ENCODE data around the gene ARRDC5.
"Not testable (repeated sequence)": the region's sequence is repeated elsewhere in the genome, so short reads cannot be mapped to it uniquely, and the experiment has no call there.

The ARRDC5 gene

GRCh38 chr19:4902796-4903195 is at the start of gene ARRDC5:
Gene ARRDC5, minus strand, starts transcription at chr19:4902896. Its CDS starts 71 bp downstream, at chr19:4902825.
- in situ Hi-C loops (cut with MboI; ENCODE audit: low sequenced_read_pairs), result no loop called here

- in situ Hi-C loops (cut with MboI; ENCODE audit: low sequenced_read_pairs), result no loop called here
Measured at GRCh38 chr19:4951656-4952055, 49.0 kb upstream of the ARRDC5 start.

GRCh38 chr19:4950650-4951049 is 48.0 kb upstream of the ARRDC5 start:
- in situ Hi-C loops (cut with MboI; ENCODE audit: low sequenced_read_pairs), result not testable (repeated sequence)

GRCh38 chr19:4941638-4942169 is 39.0 kb upstream of the ARRDC5 start:
- in situ Hi-C loops (cut with MboI; ENCODE audit: low sequenced_read_pairs), result not testable (repeated sequence)

GRCh38 chr19:4939466-4939865 is 36.8 kb upstream of the ARRDC5 start:
- in situ Hi-C loops (cut with MboI; ENCODE audit: low sequenced_read_pairs), result no loop called here

GRCh38 chr19:4938461-4938860 is 35.8 kb upstream of the ARRDC5 start:
- in situ Hi-C loops (cut with MboI; ENCODE audit: low sequenced_read_pairs), result not testable (repeated sequence)

GRCh38 chr19:4937060-4937459 is 34.4 kb upstream of the ARRDC5 start:
- in situ Hi-C loops (cut with MboI; ENCODE audit: low sequenced_read_pairs), result no loop called here

- in situ Hi-C loops (cut with MboI; ENCODE audit: low sequenced_read_pairs), result no loop called here
Measured at GRCh38 chr19:4935444-4935843, 32.7 kb upstream of the ARRDC5 start.

GRCh38 chr19:4933528-4933927 is 30.8 kb upstream of the ARRDC5 start:
- in situ Hi-C loops (cut with MboI; ENCODE audit: low sequenced_read_pairs), result no loop called here

- in situ Hi-C loops (cut with MboI; ENCODE audit: low sequenced_read_pairs), result no loop called here
Measured at GRCh38 chr19:4932711-4933110, 30.0 kb upstream of the ARRDC5 start.

- in situ Hi-C loops (cut with MboI; ENCODE audit: low sequenced_read_pairs), result no loop called here
Measured at GRCh38 chr19:4930664-4931063, 28.0 kb upstream of the ARRDC5 start.

GRCh38 chr19:4929186-4929585 is 26.5 kb upstream of the ARRDC5 start:
- in situ Hi-C loops (cut with MboI; ENCODE audit: low sequenced_read_pairs), result no loop called here

- in situ Hi-C loops (cut with MboI; ENCODE audit: low sequenced_read_pairs), result no loop called here
Measured at GRCh38 chr19:4923276-4923747, 20.6 kb upstream of the ARRDC5 start.

- in situ Hi-C loops (cut with MboI; ENCODE audit: low sequenced_read_pairs), result no loop called here
Measured at GRCh38 chr19:4922530-4923275, 20.0 kb upstream of the ARRDC5 start.

GRCh38 chr19:4916292-4917082 is 13.8 kb upstream of the ARRDC5 start:
- in situ Hi-C loops (cut with MboI; ENCODE audit: low sequenced_read_pairs), result no loop called here

GRCh38 chr19:4914736-4915501 is 12.2 kb upstream of the ARRDC5 start:
- in situ Hi-C loops (cut with MboI; ENCODE audit: low sequenced_read_pairs), result no loop called here

GRCh38 chr19:4913996-4914735 is 11.5 kb upstream of the ARRDC5 start:
- in situ Hi-C loops (cut with MboI; ENCODE audit: low sequenced_read_pairs), result no loop called here

GRCh38 chr19:4911786-4912672 is 9.3 kb upstream of the ARRDC5 start:
- in situ Hi-C loops (cut with MboI; ENCODE audit: low sequenced_read_pairs), result no loop called here

- in situ Hi-C loops (cut with MboI; ENCODE audit: low sequenced_read_pairs), result no loop called here
Measured at GRCh38 chr19:4911314-4911713, 8.6 kb upstream of the ARRDC5 start.
